OCI-LY3 (cell line): ENCODE results near the gene SLC37A1.

Experiments
- EZH2phosphoT487 ChIP-seq: fragments of 200-600 bp; shearing (Covaris generic); IDR thresholded peaks from 2 replicates; pipeline ENCODE4 v1.6.1; 2018; ENCODE audit warnings: antibody characterized with exemption, mixed run types, low read depth
- TF ChIP-seq, protein P1 (sequence below): fragments of 200-600, 300-600 bp; sonication (generic); IDR thresholded peaks from 2 replicates; pipeline ENCODE4 v1.5.1; 2014; ENCODE audit warnings: antibody characterized with exemption, low read length, low read depth

DNA sequence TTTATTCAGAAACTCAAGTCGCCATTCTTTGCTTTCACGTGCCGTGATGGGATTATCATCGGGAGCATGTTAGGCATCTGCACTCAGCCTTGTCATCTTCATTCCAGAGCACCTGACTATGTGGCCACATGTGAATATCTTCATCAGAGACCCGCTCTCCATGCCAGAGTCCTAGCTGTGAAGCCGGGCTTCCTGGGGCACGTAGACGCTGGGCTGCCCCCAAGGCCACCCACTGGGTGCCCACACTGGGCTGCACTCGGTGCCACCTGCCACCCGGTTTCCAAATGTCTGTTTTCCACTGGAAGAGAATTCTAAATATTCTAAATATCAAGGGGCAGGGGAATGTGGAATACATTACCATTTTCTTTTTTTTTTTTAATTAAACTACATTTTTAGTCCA lies 43.8 kb downstream of the SLC37A1 start:
- TF ChIP-seq, protein P1, sequence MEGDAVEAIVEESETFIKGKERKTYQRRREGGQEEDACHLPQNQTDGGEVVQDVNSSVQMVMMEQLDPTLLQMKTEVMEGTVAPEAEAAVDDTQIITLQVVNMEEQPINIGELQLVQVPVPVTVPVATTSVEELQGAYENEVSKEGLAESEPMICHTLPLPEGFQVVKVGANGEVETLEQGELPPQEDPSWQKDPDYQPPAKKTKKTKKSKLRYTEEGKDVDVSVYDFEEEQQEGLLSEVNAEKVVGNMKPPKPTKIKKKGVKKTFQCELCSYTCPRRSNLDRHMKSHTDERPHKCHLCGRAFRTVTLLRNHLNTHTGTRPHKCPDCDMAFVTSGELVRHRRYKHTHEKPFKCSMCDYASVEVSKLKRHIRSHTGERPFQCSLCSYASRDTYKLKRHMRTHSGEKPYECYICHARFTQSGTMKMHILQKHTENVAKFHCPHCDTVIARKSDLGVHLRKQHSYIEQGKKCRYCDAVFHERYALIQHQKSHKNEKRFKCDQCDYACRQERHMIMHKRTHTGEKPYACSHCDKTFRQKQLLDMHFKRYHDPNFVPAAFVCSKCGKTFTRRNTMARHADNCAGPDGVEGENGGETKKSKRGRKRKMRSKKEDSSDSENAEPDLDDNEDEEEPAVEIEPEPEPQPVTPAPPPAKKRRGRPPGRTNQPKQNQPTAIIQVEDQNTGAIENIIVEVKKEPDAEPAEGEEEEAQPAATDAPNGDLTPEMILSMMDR: no peak
- no peak for TF ChIP-seq EZH2phosphoT487
